Fibroblast of villous mesenchyme (primary cell): ENCODE data around the gene RFX4. TPM values are rescaled to one million over a fixed set of nuclear protein-coding genes. Genes with fewer than 3 reads are reported as not detected.

Source experiments
- DNase-seq: peaks from one replicate; pipeline ENCODE4 v3.0.0-alpha.2; 2010; ENCODE audit warnings: low read depth
- H3K4me3 ChIP-seq: 2 replicates; pipeline ENCODE4 v1.5.1; 2011; ENCODE audit warnings: low read depth, mild to moderate bottlenecking, low read length
- total RNA-seq: library from RNA; depleted of rRNA; stranded (reverse); fragments of >200 nt; gene quantifications from 2 replicates; pipeline ENCODE4 v1.2.3, GENCODE V29; 2012
- TF ChIP-seq, protein P1 (sequence below): IDR thresholded peaks from 2 replicates; pipeline ENCODE4 v1.5.1; 2012; ENCODE audit warnings: low read depth, mild to moderate bottlenecking, low read length; ENCODE audit not compliant: insufficient read depth

Gene RFX4
- total RNA-seq, 1 donor, result not detected

DNA sequence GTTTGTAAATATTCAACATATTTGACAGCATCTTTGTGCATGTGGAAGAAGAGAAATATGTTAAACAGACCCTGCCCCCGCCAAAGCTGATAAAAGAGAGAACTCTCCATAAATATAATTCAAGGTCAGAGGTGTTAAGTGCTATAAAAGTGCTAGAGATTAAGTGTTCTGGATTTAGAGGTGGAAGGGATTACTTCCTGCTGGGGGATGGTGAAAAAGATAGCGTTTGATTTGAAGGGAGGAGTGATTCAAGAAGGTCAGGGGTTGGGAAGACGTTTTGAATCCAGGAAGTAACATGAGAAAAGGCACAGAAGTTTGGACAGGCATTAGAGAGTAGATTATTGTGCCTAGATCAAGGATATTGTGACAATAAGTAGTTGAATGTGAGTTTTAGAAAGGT is 221.9 kb downstream of the RFX4 start:
- DNase-seq, result peak; percentile 43
- TF ChIP-seq, protein P1, sequence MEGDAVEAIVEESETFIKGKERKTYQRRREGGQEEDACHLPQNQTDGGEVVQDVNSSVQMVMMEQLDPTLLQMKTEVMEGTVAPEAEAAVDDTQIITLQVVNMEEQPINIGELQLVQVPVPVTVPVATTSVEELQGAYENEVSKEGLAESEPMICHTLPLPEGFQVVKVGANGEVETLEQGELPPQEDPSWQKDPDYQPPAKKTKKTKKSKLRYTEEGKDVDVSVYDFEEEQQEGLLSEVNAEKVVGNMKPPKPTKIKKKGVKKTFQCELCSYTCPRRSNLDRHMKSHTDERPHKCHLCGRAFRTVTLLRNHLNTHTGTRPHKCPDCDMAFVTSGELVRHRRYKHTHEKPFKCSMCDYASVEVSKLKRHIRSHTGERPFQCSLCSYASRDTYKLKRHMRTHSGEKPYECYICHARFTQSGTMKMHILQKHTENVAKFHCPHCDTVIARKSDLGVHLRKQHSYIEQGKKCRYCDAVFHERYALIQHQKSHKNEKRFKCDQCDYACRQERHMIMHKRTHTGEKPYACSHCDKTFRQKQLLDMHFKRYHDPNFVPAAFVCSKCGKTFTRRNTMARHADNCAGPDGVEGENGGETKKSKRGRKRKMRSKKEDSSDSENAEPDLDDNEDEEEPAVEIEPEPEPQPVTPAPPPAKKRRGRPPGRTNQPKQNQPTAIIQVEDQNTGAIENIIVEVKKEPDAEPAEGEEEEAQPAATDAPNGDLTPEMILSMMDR, result no peak
- H3K4me3 ChIP-seq, result no peak overlapping the region

Other genes with a start within 250 kb of the RFX4 start
- gene POLR3B, start 225.3 kb upstream of the RFX4 start, total RNA-seq, result 15.1 and 16.8 TPM in 2 replicates
- gene RIC8B, start 191.7 kb downstream of the RFX4 start, total RNA-seq, result 12.6 and 15.1 TPM in 2 replicates